ENCODE measurements around the gene RPAP3. TPM values are rescaled to one million over a fixed set of nuclear protein-coding genes. Genes with fewer than 3 reads are reported as not detected.

The RPAP3 gene
- total RNA-seq, 1 donor from 2014 or later, result 7.7 TPM

Other genes with a start within 250 kb of the RPAP3 start
- under 0.01 TPM in 2 replicates for gene ENDOU, start 19.5 kb upstream of the RPAP3 start, total RNA-seq
- gene RAPGEF3, start 52.9 kb upstream of the RPAP3 start, total RNA-seq, result 10.4 and 13.5 TPM in 2 replicates
- gene SLC48A1, start 67.2 kb upstream of the RPAP3 start, total RNA-seq, result 9.2 and 9.5 TPM in 2 replicates
- 28.8 and 43.6 TPM in 2 replicates for gene HDAC7, start 113.9 kb upstream of the RPAP3 start, total RNA-seq
- under 0.01 TPM in 2 replicates for gene VDR, start 199.0 kb upstream of the RPAP3 start, total RNA-seq